MV-4-11 (cell line): ENCODE data around the gene TMEM107.
A peak's percentile ranks its signal among the peaks of the same experiment; 100 is the strongest.
"Not testable (repeated sequence)": the region's sequence is repeated elsewhere in the genome, so short reads cannot be mapped to it uniquely, and the experiment has no call there.

Source experiments
- DNase-seq: peaks from one replicate; lab custom pipeline; 2025; lab: John Stamatoyannopoulos, UW

TMEM107 gene

GRCh38 chr17:8176197-8176940 lies at the start of gene TMEM107:
Gene TMEM107, minus strand, starts transcription at chr17:8176380. Its CDS starts 94 bp downstream, at chr17:8176286.
- peak; percentile 83 for DNase-seq

- no peak for DNase-seq
These were observed 49.0 kb upstream of the TMEM107 start for GRCh38 chr17:8224891-8225812.

GRCh38 chr17:8223356-8224126 lies 47.4 kb upstream of the TMEM107 start:
- DNase-seq = peak; percentile 74

GRCh38 chr17:8222630-8223355 lies 46.6 kb upstream of the TMEM107 start:
- DNase-seq = peak; percentile 92

GRCh38 chr17:8222380-8222629 lies 46.1 kb upstream of the TMEM107 start:
- DNase-seq = no peak

- DNase-seq = peak; percentile 87
These were observed 45.6 kb upstream of the TMEM107 start for GRCh38 chr17:8221663-8222379.

GRCh38 chr17:8220783-8221662 lies 44.8 kb upstream of the TMEM107 start:
- peak; percentile 88 for DNase-seq

GRCh38 chr17:8214000-8214399 lies 37.8 kb upstream of the TMEM107 start:
- DNase-seq = not testable (repeated sequence)

- peak; percentile 88 for DNase-seq
These were observed 36.4 kb upstream of the TMEM107 start for GRCh38 chr17:8212312-8213180.

- DNase-seq = no peak
These were observed 34.7 kb upstream of the TMEM107 start for GRCh38 chr17:8210761-8211458.

- peak; percentile 92 for DNase-seq
These were observed 34.0 kb upstream of the TMEM107 start, which contains the start of gene AURKB for GRCh38 chr17:8209907-8210760. Gene AURKB, minus strand, starts transcription at chr17:8210575. Its CDS starts 351 bp downstream, at chr17:8210224.

GRCh38 chr17:8206536-8206935 lies 30.4 kb upstream of the TMEM107 start:
- no peak for DNase-seq

- DNase-seq = no peak
These were observed 28.8 kb upstream of the TMEM107 start for GRCh38 chr17:8204761-8205555.

- DNase-seq = peak; percentile 84
These were observed 16.1 kb upstream of the TMEM107 start for GRCh38 chr17:8192070-8192815.

GRCh38 chr17:8190506-8190905 lies 14.3 kb upstream of the TMEM107 start:
- peak; percentile 87 for DNase-seq
